ENCODE results near the gene DIS3L2.
A peak's percentile ranks its signal among the peaks of the same experiment; 100 is the strongest.

Gene DIS3L2

GRCh38 chr2:232307854-232308253 lies 346.3 kb downstream of the DIS3L2 start:
- H4K20me1 ChIP-seq (ENCODE audit: insufficient read depth, low read length): no peaks in the 10 kb centered on the region
- no peaks in the 10 kb centered on the region for H3F3A ChIP-seq (ENCODE audit: insufficient read depth, low read length)
- H3K36me3 ChIP-seq (ENCODE audit: insufficient read depth, low read length): no peaks in the 10 kb centered on the region
- H2AFZ ChIP-seq (ENCODE audit: low read length): no peak overlapping the region
- no peaks in the 10 kb centered on the region for H3K9me3 ChIP-seq (ENCODE audit: low read length)
- H3K9ac ChIP-seq (ENCODE audit: low read length): no peak overlapping the region
- no peak overlapping the region for H3K4me3 ChIP-seq (ENCODE audit: low read depth, low read length, poor library complexity, severe bottlenecking)
- no peaks in the 10 kb centered on the region for H3K9me2 ChIP-seq (ENCODE audit: low read depth, low read length)
- TF ChIP-seq EZH2 (IDR thresholded peaks at IDR 0.05; ENCODE audit: borderline replicate concordance, low read length) (no peak), CTCF (IDR thresholded peaks at IDR 0.05; ENCODE audit: low read length) (no peak)
- H3K4me1 ChIP-seq (ENCODE audit: insufficient read depth, low read length, severe bottlenecking): peaks cover 17% of the 10 kb centered on the region
- no peak overlapping the region for H3K4me2 ChIP-seq (ENCODE audit: low read length)
- no peaks in the 10 kb centered on the region for H3K27me3 ChIP-seq (ENCODE audit: insufficient read depth, low read length)
- no peak overlapping the region for H3K27ac ChIP-seq (ENCODE audit: low read depth, low read length, poor library complexity, severe bottlenecking)
- no peaks in the 10 kb centered on the region for H3K79me2 ChIP-seq (ENCODE audit: insufficient read depth, low read length)

GRCh38 chr2:232308986-232309385 lies 347.5 kb downstream of the DIS3L2 start:
- no peaks in the 10 kb centered on the region for H3K9me2 ChIP-seq (ENCODE audit: low read depth, low read length)
- H3K9me3 ChIP-seq (ENCODE audit: low read length): peaks cover 5% of the 10 kb centered on the region; the same call in 1 of the 2 replicates
- TF ChIP-seq EZH2 (IDR thresholded peaks at IDR 0.05; ENCODE audit: borderline replicate concordance, low read length) (no peak), CTCF (IDR thresholded peaks at IDR 0.05; ENCODE audit: low read length) (no peak)
- H3F3A ChIP-seq (ENCODE audit: insufficient read depth, low read length): no peaks in the 10 kb centered on the region
- no peaks in the 10 kb centered on the region for H3K79me2 ChIP-seq (ENCODE audit: insufficient read depth, low read length)
- no peak overlapping the region for H2AFZ ChIP-seq (ENCODE audit: low read length)
- no peaks in the 10 kb centered on the region for H3K27me3 ChIP-seq (ENCODE audit: insufficient read depth, low read length)
- H3K4me3 ChIP-seq (ENCODE audit: low read depth, low read length, poor library complexity, severe bottlenecking): no peak overlapping the region
- H3K4me1 ChIP-seq (ENCODE audit: insufficient read depth, low read length, severe bottlenecking): peaks cover 17% of the 10 kb centered on the region
- peak overlapping the region; percentile 7 for H3K27ac ChIP-seq (ENCODE audit: low read depth, low read length, poor library complexity, severe bottlenecking)
- H3K4me2 ChIP-seq (ENCODE audit: low read length): no peak overlapping the region
- H3K36me3 ChIP-seq (ENCODE audit: insufficient read depth, low read length): no peaks in the 10 kb centered on the region
- H3K9ac ChIP-seq (ENCODE audit: low read length): no peak overlapping the region
- no peaks in the 10 kb centered on the region for H4K20me1 ChIP-seq (ENCODE audit: insufficient read depth, low read length)

- Histone ChIP-seq H4K20me1 (ENCODE audit: insufficient read depth, low read length) (no peaks in the 10 kb centered on the region), H3K9me3 (ENCODE audit: low read length) (peaks cover 5% of the 10 kb centered on the region; the same call in 1 of the 2 replicates), H2AFZ (ENCODE audit: low read length) (no peak overlapping the region), H3K27ac (ENCODE audit: low read depth, low read length, poor library complexity, severe bottlenecking) (peak overlapping the region; percentile 54), H3K4me1 (ENCODE audit: insufficient read depth, low read length, severe bottlenecking) (peaks cover 17% of the 10 kb centered on the region), H3K4me3 (ENCODE audit: low read depth, low read length, poor library complexity, severe bottlenecking) (no peak overlapping the region), H3K36me3 (ENCODE audit: insufficient read depth, low read length) (no peaks in the 10 kb centered on the region), H3K9ac (ENCODE audit: low read length) (peak overlapping the region; percentile 19; the same call in 1 of the 2 replicates), H3K27me3 (ENCODE audit: insufficient read depth, low read length) (no peaks in the 10 kb centered on the region), H3F3A (ENCODE audit: insufficient read depth, low read length) (no peaks in the 10 kb centered on the region), H3K4me2 (ENCODE audit: low read length) (no peak overlapping the region), H3K9me2 (ENCODE audit: low read depth, low read length) (no peaks in the 10 kb centered on the region), H3K79me2 (ENCODE audit: insufficient read depth, low read length) (no peaks in the 10 kb centered on the region)
- TF ChIP-seq CTCF (IDR thresholded peaks at IDR 0.05; ENCODE audit: low read length) (no peak), EZH2 (IDR thresholded peaks at IDR 0.05; ENCODE audit: borderline replicate concordance, low read length) (no peak)
These were observed 348.1 kb downstream of the DIS3L2 start for GRCh38 chr2:232309592-232309991.

Measured in OCI-LY1 (cell line).